Endothelial cell (in vitro differentiated cells): ENCODE results near the gene EVI2B. TPM values are rescaled to one million over a fixed set of nuclear protein-coding genes. Genes with fewer than 3 reads are reported as not detected.
"Not testable (repeated sequence)": the region's sequence is repeated elsewhere in the genome, so short reads cannot be mapped to it uniquely, and the experiment has no call there.

Source experiments
- DNase-seq: peaks from one replicate; pipeline ENCODE4 v3.0.0; 2021; ENCODE audit warnings: low spot score
- H3K27ac Mint-ChIP-seq: one replicate; pipeline ENCODE4 v1.8.0; 2021; ENCODE audit warnings: mixed read lengths, inconsistent platforms; ENCODE audit not compliant: unreplicated experiment
- H3K27me3 Mint-ChIP-seq: one replicate; pipeline ENCODE4 v1.8.0; 2021; ENCODE audit warnings: mild to moderate bottlenecking, moderate library complexity, mixed read lengths, inconsistent platforms; ENCODE audit not compliant: unreplicated experiment
- H3K36me3 Mint-ChIP-seq: one replicate; pipeline ENCODE4 v1.8.0; 2021; ENCODE audit warnings: mild to moderate bottlenecking, low read depth, mixed read lengths, inconsistent platforms; ENCODE audit not compliant: unreplicated experiment
- H3K4me1 Mint-ChIP-seq: one replicate; pipeline ENCODE4 v1.8.0; 2021; ENCODE audit warnings: mild to moderate bottlenecking, mixed read lengths, inconsistent platforms; ENCODE audit not compliant: unreplicated experiment
- H3K4me3 Mint-ChIP-seq: one replicate; pipeline ENCODE4 v1.8.0; 2021; ENCODE audit warnings: mild to moderate bottlenecking, mixed read lengths, inconsistent platforms; ENCODE audit not compliant: unreplicated experiment
- H3K9me3 Mint-ChIP-seq: one replicate; pipeline ENCODE4 v1.8.0; 2021; ENCODE audit warnings: mixed read lengths, inconsistent platforms; ENCODE audit not compliant: unreplicated experiment
- total RNA-seq: library from RNA; stranded (reverse); fragmentation: NEBNext Ultra II Directional; extraction: Animal tissue kit (Norgen Biotek cat#: 25700); gene quantifications from one replicate; pipeline ENCODE4 v1.2.1, GENCODE V29; 2021; ENCODE audit not compliant: unreplicated experiment
- TF ChIP-seq, protein P1 (sequence below): fragments of 200-600 bp; sonication (generic); IDR thresholded peaks from one replicate; pipeline ENCODE4 v1.5.0; 2021; ENCODE audit warnings: antibody characterized with exemption; ENCODE audit not compliant: unreplicated experiment

The EVI2B gene
- total RNA-seq, 1 donor from 2014 or later: not detected

DNA sequence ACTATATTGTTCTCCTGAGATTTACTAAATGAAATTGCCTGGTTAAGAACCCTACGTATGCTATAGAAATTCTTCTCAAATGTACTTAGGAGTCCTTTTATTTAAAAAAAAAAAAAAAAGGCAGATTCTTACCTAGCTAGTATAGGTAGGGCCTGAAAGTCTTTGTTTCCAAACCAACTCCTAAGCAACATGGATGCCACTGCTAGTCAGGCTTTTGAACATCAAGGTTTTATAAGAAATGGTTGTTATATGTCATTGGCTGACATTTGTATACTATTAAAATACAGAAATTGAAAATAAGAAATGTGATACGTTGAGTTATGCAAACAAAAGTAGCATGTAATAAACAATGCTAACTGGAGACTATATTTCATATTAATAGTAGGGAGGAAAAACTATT lies 6.4 kb upstream of the EVI2B start:
- TF ChIP-seq, protein P1, sequence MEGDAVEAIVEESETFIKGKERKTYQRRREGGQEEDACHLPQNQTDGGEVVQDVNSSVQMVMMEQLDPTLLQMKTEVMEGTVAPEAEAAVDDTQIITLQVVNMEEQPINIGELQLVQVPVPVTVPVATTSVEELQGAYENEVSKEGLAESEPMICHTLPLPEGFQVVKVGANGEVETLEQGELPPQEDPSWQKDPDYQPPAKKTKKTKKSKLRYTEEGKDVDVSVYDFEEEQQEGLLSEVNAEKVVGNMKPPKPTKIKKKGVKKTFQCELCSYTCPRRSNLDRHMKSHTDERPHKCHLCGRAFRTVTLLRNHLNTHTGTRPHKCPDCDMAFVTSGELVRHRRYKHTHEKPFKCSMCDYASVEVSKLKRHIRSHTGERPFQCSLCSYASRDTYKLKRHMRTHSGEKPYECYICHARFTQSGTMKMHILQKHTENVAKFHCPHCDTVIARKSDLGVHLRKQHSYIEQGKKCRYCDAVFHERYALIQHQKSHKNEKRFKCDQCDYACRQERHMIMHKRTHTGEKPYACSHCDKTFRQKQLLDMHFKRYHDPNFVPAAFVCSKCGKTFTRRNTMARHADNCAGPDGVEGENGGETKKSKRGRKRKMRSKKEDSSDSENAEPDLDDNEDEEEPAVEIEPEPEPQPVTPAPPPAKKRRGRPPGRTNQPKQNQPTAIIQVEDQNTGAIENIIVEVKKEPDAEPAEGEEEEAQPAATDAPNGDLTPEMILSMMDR: no peak
- Mint-ChIP-seq H3K27me3 (no peaks in the 10 kb centered on the region), H3K9me3 (no peaks in the 10 kb centered on the region), H3K4me1 (peaks cover 10% of the 10 kb centered on the region), H3K4me3 (no peak overlapping the region), H3K36me3 (no peaks in the 10 kb centered on the region), H3K27ac (no peak overlapping the region)
- no peak for DNase-seq

DNA sequence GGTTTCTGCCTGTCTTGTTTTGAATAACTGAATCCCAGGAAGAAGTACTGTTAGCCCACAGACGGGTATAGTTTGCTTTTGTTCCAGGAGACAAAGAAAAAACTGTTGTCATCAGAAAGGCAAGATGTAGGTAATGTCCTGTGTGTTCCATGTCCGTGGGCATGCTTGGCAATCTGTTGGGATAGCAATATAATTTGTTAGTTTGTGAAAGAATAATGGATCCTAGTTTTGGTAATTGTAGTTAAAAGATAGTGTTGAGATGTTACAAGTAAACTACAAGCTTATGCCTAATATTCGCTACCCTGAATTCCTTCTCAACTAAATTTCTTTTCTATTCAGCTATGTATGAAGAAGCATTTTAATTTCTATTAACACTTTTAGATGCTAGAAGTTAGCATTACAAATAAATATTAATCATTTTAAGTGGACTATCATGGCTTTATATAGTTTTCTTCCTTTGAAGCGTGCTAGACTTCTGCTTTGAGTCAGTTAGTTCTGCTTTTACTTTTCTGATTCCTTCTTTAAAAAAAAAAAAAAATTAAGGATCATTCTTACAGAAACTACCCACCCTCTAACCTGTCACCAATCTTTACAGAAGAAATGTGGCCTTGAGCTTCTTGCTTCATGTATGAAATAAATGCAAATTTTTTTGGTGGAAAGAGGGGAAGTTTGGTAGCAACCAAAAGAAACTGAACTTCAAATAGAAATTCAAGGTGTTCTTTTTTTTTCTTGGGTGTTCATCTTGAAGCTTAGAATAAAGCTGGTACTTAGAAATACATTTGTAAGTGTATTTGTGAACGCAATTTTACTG lies 5.2 kb upstream of the EVI2B start:
- TF ChIP-seq, protein P1: no peak
- no peak overlapping the region for H3K4me3 Mint-ChIP-seq
- no peaks in the 10 kb centered on the region for H3K9me3 Mint-ChIP-seq
- DNase-seq: no peak
- no peaks in the 10 kb centered on the region for H3K36me3 Mint-ChIP-seq
- H3K27ac Mint-ChIP-seq: peak overlapping the region; percentile 79
- H3K4me1 Mint-ChIP-seq: peaks cover 10% of the 10 kb centered on the region
- no peaks in the 10 kb centered on the region for H3K27me3 Mint-ChIP-seq

DNA sequence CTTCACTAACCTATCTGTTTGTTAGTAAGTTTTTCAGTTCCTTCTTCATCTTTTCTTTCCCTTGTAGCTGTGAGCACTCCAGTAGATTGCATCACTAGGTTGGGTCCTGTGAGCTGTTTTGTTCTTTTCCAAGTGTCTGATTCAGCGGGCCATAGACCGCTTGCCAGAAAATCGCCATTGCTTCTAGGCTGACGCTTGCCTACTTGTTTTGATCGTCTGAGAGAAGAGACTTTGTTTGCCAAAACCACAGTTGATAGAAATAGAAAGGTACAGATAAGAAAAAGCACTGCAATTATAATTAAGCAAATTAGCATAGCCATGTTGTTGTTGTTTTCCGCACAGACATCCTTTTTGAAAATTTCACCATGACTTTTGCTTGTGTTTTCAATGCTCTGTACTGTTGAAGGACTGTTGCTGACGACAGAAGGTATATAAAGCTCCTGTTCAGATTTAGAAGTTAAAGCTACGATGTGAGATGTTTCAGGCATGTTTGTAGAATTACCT lies 4.5 kb upstream of the EVI2B start:
- Mint-ChIP-seq H3K36me3 (no peaks in the 10 kb centered on the region), H3K4me1 (peaks cover 10% of the 10 kb centered on the region), H3K4me3 (no peak overlapping the region), H3K27me3 (no peaks in the 10 kb centered on the region), H3K27ac (peak overlapping the region; percentile 79), H3K9me3 (no peaks in the 10 kb centered on the region)
- no peak for DNase-seq
- TF ChIP-seq, protein P1: no peak

DNA sequence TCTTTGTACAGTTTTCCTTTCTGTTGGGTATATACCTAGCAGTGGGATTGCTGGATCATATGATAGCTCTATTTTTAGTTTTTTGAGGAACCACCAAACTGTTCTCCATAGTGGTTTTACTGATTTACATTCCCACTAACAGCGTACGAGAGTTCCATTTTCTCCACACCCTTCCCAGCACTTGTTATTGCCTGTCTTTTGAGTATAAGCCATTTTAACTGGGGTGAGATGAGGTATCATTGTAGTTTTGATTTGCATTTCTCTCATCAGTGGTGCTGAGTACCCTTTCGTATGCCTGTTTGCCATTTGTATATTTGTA lies 887 bp upstream of the EVI2B start:
- Mint-ChIP-seq H3K27ac (no peak overlapping the region), H3K27me3 (peaks cover 1% of the 10 kb centered on the region), H3K4me3 (no peak overlapping the region), H3K4me1 (peaks cover 16% of the 10 kb centered on the region), H3K9me3 (no peaks in the 10 kb centered on the region), H3K36me3 (peaks cover 5% of the 10 kb centered on the region)
- TF ChIP-seq, protein P1: no peak
- DNase-seq: no peak

DNA sequence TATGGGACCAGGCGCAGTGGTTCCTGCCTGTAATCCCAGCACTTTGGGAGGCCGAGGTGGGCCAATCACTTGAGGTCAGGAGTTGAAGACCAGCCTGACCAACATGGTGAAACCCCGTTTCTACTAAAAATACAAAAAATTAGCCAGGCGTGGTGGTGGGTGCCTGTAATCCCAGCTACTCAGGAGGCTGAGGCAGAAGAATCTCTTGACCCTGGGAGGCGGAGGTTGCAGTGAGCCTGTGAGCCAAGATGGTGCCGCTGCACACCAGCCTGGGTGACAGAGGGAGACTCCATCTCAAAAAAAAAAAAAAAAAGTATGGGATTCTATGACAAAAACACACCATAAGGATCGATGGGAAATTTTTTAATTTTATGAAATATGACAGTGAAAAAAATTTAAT lies 1.6 kb downstream of the EVI2B start:
- H3K27me3 Mint-ChIP-seq, H3K27ac Mint-ChIP-seq, DNase-seq, H3K9me3 Mint-ChIP-seq, H3K36me3 Mint-ChIP-seq, H3K4me1 Mint-ChIP-seq, H3K4me3 Mint-ChIP-seq: not testable (repeated sequence)
